ENCODE data around the gene FBN2. TPM values are rescaled to one million over a fixed set of nuclear protein-coding genes. Genes with fewer than 3 reads are reported as not detected.

Gene FBN2
- total RNA-seq, 1 experiment from 2014 or later: 0.08 TPM

DNA sequence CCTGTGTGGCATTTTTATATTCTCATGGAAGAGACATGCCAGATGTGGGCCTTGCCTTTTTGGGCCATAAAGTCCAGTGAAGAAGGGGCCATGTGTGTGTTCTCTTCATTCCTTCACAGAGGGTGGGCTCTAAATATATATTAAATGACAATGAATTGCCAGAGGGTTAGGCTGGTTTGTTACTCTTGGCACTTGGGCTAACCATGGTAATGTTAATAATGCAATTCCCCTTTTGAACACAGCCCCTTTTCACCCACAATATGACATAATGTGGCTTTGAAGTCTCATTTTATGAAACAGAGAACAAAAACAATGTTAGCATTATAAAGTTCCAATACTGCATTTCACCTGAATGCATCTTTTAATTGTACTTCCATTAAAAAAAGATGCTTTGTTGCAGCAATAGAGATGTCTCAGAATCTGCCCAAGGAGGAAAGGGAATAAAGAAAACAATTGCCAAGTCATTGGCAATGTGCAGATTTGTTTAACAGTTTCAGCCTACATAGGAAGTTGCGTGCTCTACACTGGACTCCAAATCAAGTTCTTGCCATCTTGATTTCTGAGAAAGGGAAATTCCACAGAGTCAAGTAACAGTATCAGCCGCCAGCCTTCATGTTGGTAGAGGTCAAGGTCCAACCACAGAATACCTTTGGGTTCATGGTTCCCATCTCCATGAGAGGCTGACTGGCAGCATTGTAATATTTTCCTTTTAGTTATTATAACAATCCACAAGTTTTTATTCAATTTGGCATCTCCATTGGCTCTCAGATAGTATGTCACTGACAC lies 312.6 kb downstream of the FBN2 start:
- Histone ChIP-seq H3K27ac (ENCODE audit: low read length) (no peak overlapping the region), H3K27me3 (ENCODE audit: control insufficient read depth, insufficient read depth, low read length) (no peaks in the 10 kb centered on the region), H3K36me3 (ENCODE audit: control insufficient read depth, insufficient read depth, low read length) (no peaks in the 10 kb centered on the region), H3K4me3 (ENCODE audit: low read depth in 2 of 2, low read length in 2 of 2) (no peak overlapping the region), H3K9me3 (ENCODE audit: control insufficient read depth, insufficient read depth, low read depth, low read length) (no peaks in the 10 kb centered on the region), H3K4me1 (ENCODE audit: control insufficient read depth, insufficient read depth, low read length) (no peaks in the 10 kb centered on the region)
- ATAC-seq (no peak), DNase-seq (ENCODE audit: low read depth, low spot score) (no peak)
- TF ChIP-seq SIN3A (IDR thresholded peaks at IDR 0.05; ENCODE audit: borderline replicate concordance, insufficient read depth, low read depth, low read length) (no peak), TCF7L2 (IDR thresholded peaks at IDR 0.05; ENCODE audit: low read depth, low read length) (no peak), POLR2AphosphoS5 (IDR thresholded peaks at IDR 0.05; ENCODE audit: low read depth, low read length) (no peak)
- TF ChIP-seq, protein P1, sequence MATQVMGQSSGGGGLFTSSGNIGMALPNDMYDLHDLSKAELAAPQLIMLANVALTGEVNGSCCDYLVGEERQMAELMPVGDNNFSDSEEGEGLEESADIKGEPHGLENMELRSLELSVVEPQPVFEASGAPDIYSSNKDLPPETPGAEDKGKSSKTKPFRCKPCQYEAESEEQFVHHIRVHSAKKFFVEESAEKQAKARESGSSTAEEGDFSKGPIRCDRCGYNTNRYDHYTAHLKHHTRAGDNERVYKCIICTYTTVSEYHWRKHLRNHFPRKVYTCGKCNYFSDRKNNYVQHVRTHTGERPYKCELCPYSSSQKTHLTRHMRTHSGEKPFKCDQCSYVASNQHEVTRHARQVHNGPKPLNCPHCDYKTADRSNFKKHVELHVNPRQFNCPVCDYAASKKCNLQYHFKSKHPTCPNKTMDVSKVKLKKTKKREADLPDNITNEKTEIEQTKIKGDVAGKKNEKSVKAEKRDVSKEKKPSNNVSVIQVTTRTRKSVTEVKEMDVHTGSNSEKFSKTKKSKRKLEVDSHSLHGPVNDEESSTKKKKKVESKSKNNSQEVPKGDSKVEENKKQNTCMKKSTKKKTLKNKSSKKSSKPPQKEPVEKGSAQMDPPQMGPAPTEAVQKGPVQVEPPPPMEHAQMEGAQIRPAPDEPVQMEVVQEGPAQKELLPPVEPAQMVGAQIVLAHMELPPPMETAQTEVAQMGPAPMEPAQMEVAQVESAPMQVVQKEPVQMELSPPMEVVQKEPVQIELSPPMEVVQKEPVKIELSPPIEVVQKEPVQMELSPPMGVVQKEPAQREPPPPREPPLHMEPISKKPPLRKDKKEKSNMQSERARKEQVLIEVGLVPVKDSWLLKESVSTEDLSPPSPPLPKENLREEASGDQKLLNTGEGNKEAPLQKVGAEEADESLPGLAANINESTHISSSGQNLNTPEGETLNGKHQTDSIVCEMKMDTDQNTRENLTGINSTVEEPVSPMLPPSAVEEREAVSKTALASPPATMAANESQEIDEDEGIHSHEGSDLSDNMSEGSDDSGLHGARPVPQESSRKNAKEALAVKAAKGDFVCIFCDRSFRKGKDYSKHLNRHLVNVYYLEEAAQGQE (IDR thresholded peaks at IDR 0.05; ENCODE audit: insufficient read depth in 1 of 2, low read depth in 2 of 2, low read length in 1 of 2): no peak
- TF ChIP-seq, protein P2, sequence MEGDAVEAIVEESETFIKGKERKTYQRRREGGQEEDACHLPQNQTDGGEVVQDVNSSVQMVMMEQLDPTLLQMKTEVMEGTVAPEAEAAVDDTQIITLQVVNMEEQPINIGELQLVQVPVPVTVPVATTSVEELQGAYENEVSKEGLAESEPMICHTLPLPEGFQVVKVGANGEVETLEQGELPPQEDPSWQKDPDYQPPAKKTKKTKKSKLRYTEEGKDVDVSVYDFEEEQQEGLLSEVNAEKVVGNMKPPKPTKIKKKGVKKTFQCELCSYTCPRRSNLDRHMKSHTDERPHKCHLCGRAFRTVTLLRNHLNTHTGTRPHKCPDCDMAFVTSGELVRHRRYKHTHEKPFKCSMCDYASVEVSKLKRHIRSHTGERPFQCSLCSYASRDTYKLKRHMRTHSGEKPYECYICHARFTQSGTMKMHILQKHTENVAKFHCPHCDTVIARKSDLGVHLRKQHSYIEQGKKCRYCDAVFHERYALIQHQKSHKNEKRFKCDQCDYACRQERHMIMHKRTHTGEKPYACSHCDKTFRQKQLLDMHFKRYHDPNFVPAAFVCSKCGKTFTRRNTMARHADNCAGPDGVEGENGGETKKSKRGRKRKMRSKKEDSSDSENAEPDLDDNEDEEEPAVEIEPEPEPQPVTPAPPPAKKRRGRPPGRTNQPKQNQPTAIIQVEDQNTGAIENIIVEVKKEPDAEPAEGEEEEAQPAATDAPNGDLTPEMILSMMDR (IDR thresholded peaks at IDR 0.05): no peak
- no TSS peak for BruUV-seq (replicated peaks)
- ChIA-PET CTCF (no interaction called here), POLR2A (no interaction called here)
- intact Hi-C loops (cut with micrococcal nuclease; ENCODE audit: unreplicated experiment) (no loop called here), in situ Hi-C loops (cut with HindIII; ENCODE audit: low pct_unique_long_range_greater_than_20kb, low sequenced_read_pairs) (no loop called here)

DNA sequence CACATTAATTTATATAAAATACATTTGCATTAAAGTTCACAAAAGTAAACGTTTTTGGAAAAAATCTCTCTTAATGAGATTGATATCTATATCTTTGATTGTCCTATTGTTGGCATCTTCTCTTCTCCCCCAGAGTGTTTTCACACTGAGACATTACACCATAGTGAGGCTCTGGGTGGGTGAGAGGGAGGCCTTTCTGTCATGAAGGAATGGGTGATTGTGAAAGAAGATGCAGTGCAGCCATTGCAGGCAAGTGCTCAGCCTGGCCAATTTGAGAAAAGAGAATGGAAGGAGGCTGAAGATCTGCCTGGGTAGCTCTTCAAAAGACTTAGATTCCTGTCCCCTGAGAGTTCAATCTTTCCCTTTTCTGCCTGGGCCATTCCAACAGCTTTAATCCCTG lies 313.7 kb downstream of the FBN2 start:
- Histone ChIP-seq H3K9me3 (ENCODE audit: control insufficient read depth, insufficient read depth, low read depth, low read length) (no peaks in the 10 kb centered on the region), H3K27ac (ENCODE audit: low read length) (no peak overlapping the region), H3K4me1 (ENCODE audit: control insufficient read depth, insufficient read depth, low read length) (no peaks in the 10 kb centered on the region), H3K36me3 (ENCODE audit: control insufficient read depth, insufficient read depth, low read length) (no peaks in the 10 kb centered on the region), H3K4me3 (ENCODE audit: low read depth in 2 of 2, low read length in 2 of 2) (no peak overlapping the region), H3K27me3 (ENCODE audit: control insufficient read depth, insufficient read depth, low read length) (no peaks in the 10 kb centered on the region)
- ATAC-seq (no peak), DNase-seq (ENCODE audit: low read depth, low spot score) (no peak)
- intact Hi-C loops (cut with micrococcal nuclease; ENCODE audit: unreplicated experiment): no loop called here
- TF ChIP-seq, protein P1 (IDR thresholded peaks at IDR 0.05; ENCODE audit: insufficient read depth in 1 of 2, low read depth in 2 of 2, low read length in 1 of 2): no peak
- TF ChIP-seq TCF7L2 (IDR thresholded peaks at IDR 0.05; ENCODE audit: low read depth, low read length) (no peak), POLR2AphosphoS5 (IDR thresholded peaks at IDR 0.05; ENCODE audit: low read depth, low read length) (no peak), SIN3A (IDR thresholded peaks at IDR 0.05; ENCODE audit: borderline replicate concordance, insufficient read depth, low read depth, low read length) (no peak)
- TF ChIP-seq, protein P2 (IDR thresholded peaks at IDR 0.05): no peak
- in situ Hi-C loops (cut with HindIII; ENCODE audit: low pct_unique_long_range_greater_than_20kb, low sequenced_read_pairs): no loop called here
- CTCF ChIA-PET: no interaction called here
- BruUV-seq (replicated peaks): no TSS peak
- POLR2A ChIA-PET: no interaction called here
